HepG2 (cell line): ENCODE measurements around the gene CDKL5.

ENCODE experiments used
- EZH2 ChIP-seq: conservative IDR thresholded peaks from 2 replicates; pipeline ENCODE4 v1.6.1; 2012; ENCODE audit warnings: mild to moderate bottlenecking, low read depth, low read length, moderate library complexity
- HNRNPL ChIP-seq: fragments of 200-400 bp; formaldehyde crosslinking; IDR thresholded peaks from 2 replicates; pipeline ENCODE4 v1.6.1; 2017; ENCODE audit warnings: mild to moderate bottlenecking, low read depth, low read length
- MXI1 ChIP-seq: IDR thresholded peaks from 3 replicates; pipeline ENCODE4 v1.6.1; 2012; ENCODE audit warnings: low read depth, low read length, inconsistent platforms, borderline replicate concordance
- NFIC ChIP-seq: IDR thresholded peaks from 2 replicates; pipeline ENCODE4 v1.6.1; 2012; ENCODE audit warnings: mild to moderate bottlenecking, low read length, inconsistent platforms
- PBX2 ChIP-seq: IDR thresholded peaks from 2 replicates; pipeline ENCODE4 v1.6.1; 2016; ENCODE audit warnings: control low read depth
- SP2 ChIP-seq: sonication (generic); formaldehyde crosslinking; IDR thresholded peaks from 2 replicates; pipeline ENCODE4 v1.5.1; 2020; ENCODE audit warnings: mild to moderate bottlenecking, missing genetic modification reagents

DNA sequence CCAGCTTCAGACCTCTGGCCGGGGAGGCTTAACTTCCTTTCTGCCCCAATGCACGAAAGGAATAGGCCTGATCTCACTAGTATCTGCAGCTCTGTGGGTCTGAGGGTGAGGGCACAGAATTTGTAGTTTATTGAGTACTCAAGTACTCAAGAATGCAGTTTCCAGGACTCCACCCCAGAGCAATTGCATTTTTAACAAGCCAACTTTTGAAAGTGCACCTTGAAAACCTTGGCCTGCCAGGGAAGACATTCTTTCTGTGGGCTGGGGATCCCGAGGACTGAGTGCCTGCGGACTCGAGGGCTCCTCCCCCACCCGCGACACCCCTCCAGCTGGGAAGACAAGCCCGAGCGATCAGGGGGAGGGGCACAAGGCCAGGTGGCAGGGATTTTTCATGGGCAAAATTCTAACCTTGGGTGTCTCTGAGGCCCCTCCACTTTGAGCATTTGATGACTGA lies 224.1 kb downstream of the CDKL5 start:
- no peak for TF ChIP-seq MXI1
- TF ChIP-seq SP2 = no peak
- no peak for TF ChIP-seq HNRNPL
- no peak for TF ChIP-seq EZH2
- no peak for TF ChIP-seq NFIC
- TF ChIP-seq PBX2 (CRISPR knock-in tag) = no peak
